ENCODE results near the gene MPRIP.
"Not testable (repeated sequence)": the region's sequence is repeated elsewhere in the genome, so short reads cannot be mapped to it uniquely, and the experiment has no call there.

The MPRIP gene

DNA sequence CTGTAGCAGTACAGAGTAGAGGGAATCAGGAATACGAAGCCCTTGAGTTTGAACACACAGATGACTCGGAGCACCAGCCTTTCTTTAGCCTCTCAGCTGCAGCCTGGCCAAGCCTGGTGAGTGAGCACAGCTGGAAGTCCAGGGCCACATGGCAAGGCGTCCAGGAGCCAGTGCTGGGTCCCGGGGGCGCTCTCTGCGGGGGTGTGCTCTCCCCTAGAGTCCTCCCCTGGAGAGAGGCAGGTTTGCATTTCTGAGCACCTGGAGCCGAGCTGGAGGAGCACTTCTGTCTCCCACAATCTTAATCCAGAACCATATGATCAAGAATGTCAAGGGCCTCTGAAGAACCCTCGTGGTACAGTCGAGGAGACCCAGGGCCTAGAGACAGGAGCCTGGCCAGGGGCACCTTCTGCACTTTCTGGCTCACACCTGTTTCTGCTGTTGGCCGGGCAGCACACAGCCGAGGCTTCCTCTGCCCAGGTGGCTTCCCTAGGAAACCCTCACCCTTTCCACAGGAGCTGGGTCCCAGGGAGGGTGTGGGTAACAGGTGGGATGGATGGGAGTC, 85.6 kb downstream of the MPRIP start:
- DNase-seq (ENCODE audit: low read depth in 3 of 3), result no peak

DNA sequence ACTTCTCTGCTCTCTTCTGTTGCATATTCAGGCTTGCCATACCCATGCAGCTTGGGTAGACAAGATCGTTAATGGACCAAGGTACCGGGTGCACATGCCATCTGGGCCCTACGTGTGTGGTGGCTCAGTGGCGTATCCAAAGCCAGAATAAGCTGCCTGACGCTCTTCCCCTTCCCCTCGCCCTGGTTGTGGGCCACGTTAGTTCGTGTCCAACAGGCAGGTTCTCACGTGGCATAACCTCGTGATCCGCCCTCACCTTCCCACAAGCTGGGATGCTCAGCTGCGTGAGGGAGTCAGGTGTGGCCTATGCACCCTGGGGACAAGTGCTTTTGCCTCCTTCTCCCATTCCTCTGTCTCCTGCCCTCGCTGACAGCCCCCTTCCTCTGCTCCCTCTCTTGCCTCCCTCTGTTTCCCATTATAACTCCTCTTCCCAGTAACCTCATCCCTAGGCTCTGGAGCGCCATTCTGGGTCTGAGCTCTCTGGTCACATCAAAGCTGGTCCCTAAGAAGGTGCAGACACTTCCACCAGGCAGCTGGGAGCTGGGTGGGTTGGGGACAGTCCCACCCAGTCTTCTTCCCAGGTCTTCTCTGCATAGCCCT, 86.3 kb downstream of the MPRIP start:
- no peak for DNase-seq (ENCODE audit: low read depth in 3 of 3)

DNA sequence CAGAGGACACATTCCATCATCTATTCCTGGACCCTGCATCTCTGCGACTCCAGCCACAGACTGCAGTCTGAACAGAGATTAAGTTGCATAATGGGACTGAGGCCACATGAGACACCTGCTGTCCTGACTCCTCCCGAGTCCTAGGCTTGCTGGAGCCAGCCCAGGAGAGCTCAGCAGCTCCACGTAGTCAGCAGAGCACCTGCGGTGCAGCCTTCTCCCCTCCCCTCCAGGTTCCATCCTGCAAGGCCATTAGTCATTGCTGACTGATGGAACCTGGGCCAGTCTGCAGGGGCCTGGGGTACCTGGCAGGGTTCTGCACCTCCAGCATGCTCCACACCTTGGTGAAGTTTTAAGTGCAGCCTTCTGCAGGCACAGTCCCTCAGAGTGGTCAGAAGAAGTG, 87.2 kb downstream of the MPRIP start:
- DNase-seq (ENCODE audit: low read depth in 3 of 3), result no peak

DNA sequence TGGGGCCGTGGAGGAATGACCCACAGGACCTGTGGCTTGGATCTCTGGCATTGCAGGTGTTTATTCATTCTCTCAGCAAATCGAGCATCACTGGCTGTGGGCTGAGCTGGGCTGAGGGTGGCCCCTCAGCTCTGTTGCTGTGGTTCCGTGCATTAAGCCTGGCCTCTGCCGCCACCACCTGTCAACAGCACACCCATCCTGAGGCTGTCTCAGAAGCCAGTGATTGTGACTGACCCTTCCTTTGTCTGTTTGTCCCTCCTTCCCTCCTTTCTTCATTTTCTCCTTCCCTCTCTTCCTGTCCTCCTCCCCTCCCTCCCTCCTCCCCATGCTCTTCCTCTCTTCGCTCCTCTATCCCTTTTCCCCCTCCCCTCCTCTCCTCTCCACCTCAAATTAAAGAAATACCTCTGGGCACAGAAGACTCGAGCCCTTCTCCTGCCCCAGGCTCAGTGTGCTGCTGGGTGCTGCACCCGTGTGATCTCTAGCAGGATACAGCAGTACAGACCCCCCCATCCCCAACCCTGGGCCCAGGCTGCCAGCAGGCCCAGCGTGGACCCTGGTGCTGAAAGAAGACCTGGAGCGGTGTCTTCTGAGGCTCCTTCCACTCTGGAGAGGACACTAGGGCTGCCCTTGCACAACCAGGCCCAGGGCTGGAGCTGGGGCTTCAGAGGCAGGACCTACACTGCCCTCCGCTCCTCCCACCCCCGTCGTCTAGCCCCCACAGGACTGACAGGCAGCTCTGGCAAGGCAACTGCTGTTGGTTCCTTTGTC, 88.0 kb downstream of the MPRIP start:
- DNase-seq (ENCODE audit: low read depth in 3 of 3), result no peak

DNA sequence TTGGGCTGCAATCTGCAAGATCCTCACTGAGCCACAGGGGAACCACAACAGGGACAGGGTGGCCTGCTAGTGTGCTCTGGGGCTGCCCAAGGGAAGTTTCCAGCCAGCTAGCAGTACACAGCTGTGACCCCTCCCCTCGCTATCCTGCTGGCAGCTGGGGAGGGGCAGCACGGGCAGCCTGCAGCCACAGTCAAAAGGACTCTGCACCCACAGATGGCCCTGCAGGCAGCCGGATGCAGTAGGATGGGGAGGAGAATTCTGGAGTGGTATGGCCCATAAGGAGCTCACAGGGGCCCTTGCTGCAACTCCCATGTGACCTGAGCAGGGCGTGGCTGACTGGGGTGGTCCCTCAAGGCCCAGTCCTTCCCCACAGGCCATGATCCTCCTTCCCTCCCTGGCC, 89.6 kb downstream of the MPRIP start:
- DNase-seq (ENCODE audit: low read depth in 3 of 3), result no peak

DNA sequence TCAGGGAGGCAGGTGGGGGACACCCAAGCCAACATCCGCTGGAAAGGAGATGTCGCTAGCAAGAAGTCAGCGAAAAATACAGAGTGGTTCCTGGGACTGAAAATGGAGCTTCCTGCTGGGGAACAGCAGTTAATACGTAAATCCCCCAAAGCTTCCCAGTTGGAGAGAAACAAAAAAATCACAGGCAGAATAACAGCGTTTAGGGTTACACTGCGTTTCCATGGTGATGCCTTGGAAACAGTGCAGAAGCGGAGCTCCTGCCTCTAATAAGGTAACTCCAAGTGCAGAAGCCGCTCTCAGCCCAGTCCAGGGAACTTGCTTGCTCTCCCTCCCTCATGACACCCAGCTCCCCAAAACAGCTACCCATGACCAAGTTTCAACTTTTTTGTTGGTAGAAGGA, 90.5 kb downstream of the MPRIP start:
- DNase-seq (ENCODE audit: low read depth in 3 of 3), result no peak

DNA sequence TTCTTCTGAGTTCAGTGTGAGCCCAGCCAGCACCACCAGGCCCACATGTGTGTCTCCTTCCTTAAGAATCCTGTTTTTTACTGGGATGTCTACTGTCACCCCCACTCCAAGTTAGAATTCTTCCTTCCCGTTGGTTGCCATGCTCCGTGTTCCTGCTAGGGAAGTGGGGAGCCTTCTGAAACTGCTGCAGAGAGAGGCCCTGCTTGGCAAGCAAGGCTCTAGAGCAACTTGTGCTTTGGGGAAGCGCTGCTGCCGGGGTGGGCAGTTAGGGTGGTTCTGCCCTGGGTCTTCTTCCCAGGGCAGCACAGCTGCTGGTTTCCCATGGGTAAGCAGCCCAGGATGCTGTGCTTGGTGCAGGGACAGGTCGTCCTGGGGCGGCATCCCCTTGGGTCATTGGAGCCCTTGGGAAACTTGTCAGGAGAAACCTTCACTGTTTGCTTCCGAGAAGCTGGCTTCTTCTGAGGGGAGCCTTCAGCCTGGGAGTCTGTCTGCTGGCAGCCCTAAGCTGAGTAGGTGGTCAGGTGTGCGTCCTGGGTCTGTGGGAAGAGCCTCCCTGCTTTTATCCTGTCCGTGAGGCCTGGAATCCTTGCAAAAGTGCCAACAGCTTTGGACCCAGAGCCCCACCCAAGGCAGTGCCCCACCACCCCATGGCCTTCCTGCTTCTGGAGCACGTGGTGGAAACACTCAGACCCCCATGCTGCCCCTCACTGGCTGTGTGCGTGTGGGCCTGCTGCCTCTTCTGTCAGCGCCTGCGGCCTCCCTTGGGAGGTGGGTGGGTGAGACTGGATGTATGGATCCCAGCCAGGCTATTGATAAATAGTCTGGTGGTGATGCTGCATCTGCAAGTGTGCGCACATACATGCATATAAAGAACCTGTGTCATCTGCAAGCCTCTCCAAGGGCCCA, 92.0 kb downstream of the MPRIP start:
- no peak for DNase-seq (ENCODE audit: low read depth in 3 of 3)

DNA sequence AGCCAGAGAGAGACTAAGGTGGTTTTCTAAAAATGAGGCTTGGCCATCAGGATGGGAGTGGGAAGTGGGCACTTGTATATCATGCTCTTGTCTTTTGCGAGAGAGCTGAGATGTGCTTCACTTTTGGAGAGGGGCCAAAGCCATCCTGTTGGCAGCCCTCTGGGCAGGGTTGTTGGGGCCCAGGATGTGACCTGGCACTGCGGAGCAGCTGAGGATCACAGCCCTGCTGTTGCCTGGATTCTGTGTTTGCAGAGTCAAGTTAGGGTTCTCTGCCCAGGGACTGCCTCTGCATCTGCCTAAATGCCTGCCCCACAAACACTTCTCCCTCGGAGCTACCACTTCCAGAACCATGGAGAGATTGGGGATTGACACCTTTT, 92.7 kb downstream of the MPRIP start:
- no peak for DNase-seq (ENCODE audit: low read depth in 3 of 3)

DNA sequence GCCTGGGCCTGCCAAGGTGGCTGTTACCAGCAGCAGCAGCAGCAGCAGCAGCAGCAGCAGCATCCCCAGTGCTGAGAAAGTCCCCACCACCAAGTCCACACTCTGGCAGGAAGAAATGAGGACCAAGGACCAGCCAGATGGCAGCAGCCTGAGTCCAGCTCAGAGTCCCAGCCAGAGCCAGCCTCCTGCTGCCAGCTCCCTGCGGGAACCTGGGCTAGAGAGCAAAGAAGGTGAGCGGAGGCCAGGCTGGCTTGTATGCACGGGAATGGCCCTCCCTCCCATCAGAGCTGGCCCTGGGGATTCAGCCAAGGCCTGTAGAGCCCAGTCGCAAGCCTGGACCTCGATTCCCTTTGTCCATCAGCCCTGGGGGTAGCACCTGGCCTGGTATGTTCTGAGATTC, 94.0 kb downstream of the MPRIP start:
- DNase-seq (ENCODE audit: low read depth in 3 of 3), result not testable (repeated sequence)

DNA sequence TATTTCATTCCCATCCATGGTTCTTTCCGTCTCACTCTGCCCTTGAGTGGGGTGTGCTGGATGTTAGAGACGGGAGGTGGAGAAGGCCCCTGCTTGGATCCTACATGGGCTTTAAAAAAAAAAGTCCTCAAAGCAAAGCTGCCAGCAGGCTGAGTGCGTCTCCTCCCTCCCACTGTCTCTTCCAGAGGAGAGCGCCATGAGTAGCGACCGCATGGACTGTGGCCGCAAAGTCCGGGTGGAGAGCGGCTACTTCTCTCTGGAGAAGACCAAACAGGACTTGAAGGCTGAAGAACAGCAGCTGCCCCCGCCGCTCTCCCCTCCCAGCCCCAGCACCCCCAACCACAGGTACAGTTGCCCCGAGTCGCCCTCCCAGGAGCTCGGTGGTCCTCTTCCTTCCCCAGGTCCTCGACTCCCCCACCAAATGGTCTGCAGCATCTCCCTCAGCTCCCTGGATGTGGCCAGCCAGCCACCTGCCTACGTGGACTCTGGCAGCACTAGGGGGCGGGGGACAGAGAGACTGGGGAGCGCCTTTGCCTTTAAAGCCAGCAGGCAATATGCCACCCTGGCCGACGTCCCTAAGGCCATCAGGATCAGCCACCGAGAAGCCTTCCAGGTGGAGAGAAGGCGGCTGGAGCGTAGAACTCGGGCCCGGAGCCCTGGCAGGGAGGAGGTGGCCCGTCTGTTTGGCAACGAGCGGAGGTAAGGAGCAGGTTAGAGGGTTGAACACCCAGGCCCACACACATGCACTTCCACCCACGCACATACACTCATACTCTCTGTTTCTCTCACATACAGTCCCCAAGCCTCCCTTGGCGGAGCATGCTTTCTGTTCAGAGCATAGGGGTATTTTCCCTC, 95.7 kb downstream of the MPRIP start:
- DNase-seq (ENCODE audit: low read depth in 3 of 3), result no peak

DNA sequence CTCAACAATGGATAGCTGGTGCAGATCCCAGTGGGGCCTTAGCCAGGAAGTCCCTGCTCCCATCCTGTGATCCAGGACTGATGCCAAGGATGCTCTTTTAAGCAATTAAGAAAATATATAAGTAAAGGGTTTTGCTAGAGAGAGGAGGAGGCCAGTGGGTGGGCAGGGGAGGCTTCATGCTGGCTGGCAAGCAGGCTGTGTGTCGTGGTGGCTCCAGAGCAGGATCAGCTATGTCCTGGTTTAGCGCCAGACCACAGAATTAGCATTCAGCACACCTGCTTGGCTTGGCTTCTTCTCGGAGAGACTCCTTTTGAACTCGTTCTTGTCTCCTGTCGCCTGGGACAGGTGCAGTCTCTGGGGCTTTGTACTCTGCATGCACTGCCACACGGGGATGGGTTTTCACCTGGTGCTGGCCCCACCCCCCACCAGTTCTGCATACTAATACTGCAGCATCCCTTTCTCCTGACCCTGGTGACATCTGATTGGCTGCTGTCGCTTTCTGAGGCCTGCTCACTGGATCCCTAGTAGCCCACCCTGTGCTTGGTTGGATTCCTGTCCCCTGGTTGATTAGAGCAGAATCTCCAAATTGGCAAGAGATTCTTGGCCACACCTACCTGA, 97.8 kb downstream of the MPRIP start:
- no peak for DNase-seq (ENCODE audit: low read depth in 3 of 3)

DNA sequence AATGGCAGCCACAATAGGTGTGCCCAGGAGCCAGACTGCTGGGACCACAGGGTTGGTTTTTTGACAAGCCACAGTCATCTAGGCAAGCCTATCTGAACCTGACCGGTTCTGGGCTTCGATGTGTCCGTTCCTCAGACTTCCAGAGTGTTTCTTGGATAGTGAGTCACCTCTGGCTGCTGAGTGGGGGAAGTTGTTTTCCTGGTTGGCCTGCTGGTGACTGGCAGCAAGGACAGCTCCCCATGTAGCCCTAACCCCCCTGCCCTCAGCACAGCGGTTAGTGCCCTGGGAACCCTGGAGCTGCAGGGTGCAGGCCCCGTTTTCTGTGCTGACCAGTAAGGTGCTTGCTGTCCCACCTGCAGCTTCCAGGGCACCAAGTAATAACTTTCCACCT, 98.3 kb downstream of the MPRIP start:
- DNase-seq (ENCODE audit: low read depth in 3 of 3), result no peak

DNA sequence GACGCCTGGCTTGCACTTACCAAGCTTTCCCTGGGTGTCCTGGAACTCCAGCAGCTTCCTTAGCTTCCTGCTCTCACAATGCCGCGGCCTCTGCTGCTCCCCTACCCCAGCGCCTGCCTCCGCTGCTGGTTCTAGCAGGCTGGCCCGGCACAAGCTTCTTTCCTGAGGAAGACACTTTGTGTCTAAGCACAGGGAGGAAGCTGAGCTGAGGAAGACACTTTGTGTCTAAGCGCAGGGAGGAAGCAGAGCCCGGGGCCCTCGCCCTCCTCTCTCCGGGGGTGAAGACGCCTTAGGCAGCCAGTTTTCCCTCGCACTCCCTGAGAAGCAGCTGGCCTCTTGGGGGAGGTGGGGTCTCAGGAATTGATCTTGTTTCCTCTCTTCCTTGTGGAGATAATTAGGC, 99.0 kb downstream of the MPRIP start:
- no peak for DNase-seq (ENCODE audit: low read depth in 3 of 3)

DNA sequence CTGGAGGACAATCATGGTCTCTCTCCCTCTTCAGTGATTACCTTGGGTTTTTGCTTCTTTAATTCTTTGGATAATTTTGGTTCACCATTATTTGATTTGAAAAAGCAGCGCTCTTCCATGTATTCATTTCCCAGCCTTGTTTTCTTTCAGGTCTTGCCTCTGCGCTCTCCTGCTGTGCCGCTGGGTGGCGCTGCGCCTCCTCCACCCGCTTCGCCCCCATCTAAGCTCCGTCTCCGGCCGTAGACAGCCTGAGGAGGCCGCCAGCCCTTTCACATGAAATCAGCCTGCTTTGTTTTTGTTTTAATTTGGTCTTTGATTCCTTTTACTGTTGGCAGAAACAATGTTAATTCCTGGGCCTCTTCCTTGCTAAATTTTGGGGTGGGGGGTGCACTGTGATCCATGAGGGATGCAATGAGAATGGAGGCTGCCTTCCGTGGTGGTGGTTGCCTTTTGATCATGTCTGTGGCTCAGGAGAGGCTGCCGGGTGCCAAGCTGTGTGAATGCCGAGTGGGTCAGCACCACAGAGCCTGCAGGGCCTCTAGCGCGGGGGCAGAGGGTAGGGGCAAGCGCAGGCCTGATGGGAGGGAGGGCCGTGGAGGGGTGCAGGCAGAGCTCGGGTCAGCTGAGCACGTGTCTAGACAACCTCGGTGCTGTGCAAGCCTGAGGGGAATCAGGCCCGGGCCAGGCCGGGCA, 99.7 kb downstream of the MPRIP start:
- DNase-seq (ENCODE audit: low read depth in 3 of 3), result peak in 1 of 3 experiments; percentile 31

DNA sequence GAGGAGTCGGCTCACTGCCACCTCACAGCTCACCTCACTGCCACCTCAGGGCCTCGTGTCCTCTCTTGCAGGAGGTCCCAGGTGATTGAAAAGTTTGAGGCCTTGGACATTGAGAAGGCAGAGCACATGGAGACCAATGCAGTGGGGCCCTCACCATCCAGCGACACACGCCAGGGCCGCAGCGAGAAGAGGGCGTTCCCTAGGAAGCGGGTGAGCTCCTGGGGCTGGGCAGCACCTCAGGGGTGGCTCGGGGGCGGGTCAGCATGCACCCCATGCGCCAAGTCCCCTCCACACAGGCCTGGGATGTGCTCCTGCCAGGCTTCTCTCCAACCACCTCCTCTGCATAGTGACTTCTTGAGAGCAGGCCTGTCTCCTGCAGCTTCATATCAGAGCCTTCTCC, 100.3 kb downstream of the MPRIP start:
- no peak for DNase-seq (ENCODE audit: low read depth in 3 of 3)

DNA sequence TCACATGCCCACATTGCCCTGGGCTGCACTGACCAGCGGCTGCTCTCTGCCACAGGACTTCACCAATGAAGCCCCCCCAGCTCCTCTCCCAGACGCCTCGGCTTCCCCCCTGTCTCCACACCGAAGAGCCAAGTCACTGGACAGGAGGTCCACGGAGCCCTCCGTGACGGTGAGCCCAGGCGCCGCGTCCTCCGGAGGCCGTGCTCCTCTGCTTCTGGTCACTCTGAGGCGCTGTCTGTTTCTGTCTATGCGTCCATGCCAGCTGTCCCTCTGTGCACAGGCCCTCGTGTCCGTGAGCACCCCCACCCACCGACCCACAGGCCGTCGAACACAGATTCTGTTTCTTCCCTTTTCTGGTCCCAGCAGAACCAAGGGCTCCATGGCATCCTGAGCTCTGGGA, 101.2 kb downstream of the MPRIP start:
- no peak for DNase-seq (ENCODE audit: low read depth in 3 of 3)

DNA sequence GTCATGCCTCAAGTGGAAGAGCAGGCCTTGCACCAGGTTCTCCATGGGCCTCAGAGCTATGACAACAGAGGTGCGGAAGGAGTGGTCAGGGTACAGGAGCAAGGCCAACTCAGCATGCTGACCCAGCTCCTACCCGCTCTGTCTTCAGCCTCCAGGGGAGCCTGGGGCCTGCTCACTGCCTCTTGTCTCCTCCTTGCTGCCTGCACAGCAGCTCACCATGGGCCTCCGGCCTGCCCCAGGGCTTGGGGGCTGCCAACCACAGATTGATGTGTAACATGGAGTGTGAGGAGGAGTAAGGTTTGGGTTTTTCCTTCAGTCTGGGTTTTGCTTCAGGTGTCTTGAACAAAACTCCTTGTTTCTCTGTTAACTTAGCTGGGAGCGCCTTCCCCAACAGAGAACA, 101.8 kb downstream of the MPRIP start:
- DNase-seq (ENCODE audit: low read depth in 3 of 3), result no peak

DNA sequence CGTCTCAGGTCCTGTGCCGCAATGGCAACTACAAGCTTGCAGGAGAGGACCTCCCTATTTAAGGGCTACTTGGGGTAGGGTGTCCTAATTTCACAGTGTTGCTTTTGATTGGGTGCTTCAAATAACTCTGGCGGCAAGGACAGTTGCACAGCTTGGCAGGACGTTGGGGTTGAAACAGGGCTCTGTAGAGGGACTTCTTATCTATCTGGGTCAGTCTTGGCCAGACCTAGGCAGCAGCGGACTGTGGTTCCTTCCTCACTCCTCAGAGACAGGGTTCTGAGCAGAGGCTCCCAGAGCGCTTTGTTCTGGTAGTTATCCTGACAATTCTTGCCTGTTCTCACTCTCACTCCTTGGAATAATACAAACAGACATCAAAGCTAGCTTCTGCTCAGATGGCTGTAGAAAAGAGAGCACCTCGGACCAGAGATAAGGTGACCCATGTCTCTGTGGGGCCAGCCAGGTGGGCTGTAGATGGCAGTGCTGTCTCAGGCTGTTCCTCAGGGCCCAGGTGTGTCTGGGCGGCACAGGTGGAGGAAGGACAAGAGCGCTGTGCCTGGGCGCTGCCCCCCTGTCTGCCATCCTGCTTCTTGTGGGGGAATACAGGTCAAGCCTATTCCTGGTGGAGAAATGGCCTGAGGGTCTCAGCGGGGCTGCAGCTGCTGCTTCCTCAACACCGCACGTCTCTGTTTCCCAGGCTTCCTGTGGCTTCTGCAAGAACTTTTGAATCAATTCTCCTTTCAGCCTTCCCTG, 102.8 kb downstream of the MPRIP start:
- DNase-seq (ENCODE audit: low read depth in 3 of 3), result no peak

DNA sequence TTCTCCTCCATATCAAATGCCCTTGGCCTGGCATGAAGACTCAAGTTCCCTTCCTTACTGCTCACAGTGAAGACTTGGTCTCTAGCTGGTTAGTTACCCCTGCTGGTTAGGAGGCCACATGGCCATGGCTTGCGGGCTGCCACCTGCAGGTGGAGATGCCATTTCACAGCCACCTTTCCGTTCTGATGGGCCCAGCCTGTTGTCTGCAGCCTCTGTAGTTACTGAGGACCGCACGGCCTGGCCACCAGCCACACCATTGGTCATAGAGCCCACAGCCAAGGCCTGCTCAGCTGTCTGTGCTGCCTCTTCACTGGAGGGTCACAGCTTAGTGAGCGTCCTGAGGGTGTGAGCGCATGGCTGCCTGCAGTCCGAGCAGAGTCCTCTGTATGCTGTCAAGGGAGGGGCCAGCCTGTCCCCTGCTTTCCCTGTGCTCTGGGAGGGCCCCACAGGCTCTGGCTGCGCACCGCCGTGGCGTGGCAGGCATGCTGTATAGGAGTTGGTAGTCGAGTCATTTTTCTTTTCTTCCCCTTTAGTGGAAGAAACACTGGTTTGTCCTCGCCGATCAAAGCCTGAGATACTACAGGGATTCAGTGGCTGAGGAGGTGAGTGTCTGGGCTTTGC, 104.6 kb downstream of the MPRIP start:
- DNase-seq (ENCODE audit: low read depth in 3 of 3), result no peak

All from stimulated activated CD4-positive, alpha-beta T cell treated with anti-CD3 and anti-CD28 coated beads, TNF-alpha, amount 100 ng/mL, for 4 hours (primary cell).